GM12878 (cell line): Measurements from ENCODE around the gene KRT28. TPM values are rescaled to one million over a fixed set of nuclear protein-coding genes. Genes with fewer than 3 reads are reported as not detected.
A peak's percentile ranks its signal among the peaks of the same experiment; 100 is the strongest.

ENCODE experiments used
- ATAC-seq: fragments of 200-7000 bp; cut with Tn5 transposase; 3 replicates; pipeline ENCODE4 v1.9.1; 2020; ENCODE audit warnings: mild to moderate bottlenecking, moderate library complexity
- BruUV-seq: library from RNA; stranded (reverse); fragments of 400-500 nt; replicated peaks from 2 replicates; lab custom pipeline; 2021; lab: Mats Ljungman, UMichigan
- CTCF ChIA-PET: fragments of 300-600 bp; sonication (Branson Sonifier 250); formaldehyde crosslinking; extraction: SDS; loops from one replicate; lab custom pipeline; 2021; ENCODE audit warnings: inconsistent platforms; lab: Yijun Ruan, JAX
- POLR2A ChIA-PET: fragments of 350-600 bp; formaldehyde crosslinking; extraction: SDS; loops from one replicate; lab custom pipeline; 2021; ENCODE audit warnings: inconsistent platforms; lab: Charles Lee
- RAD21 ChIA-PET: fragments of 300-600 bp; sonication (Branson Sonifier 250); formaldehyde crosslinking; loops from one replicate; lab custom pipeline; 2023; ENCODE audit warnings: antibody characterized with exemption; ENCODE audit not compliant: unreplicated experiment; lab: Charles Lee
- SMC1A ChIA-PET: fragments of 300-600 bp; sonication (Branson Sonifier 250); formaldehyde crosslinking; loops from one replicate; lab custom pipeline; 2023; ENCODE audit not compliant: unreplicated experiment, uncharacterized antibody; lab: Charles Lee
- DNase-seq: peaks from one replicate; pipeline ENCODE4 v3.0.0-alpha.2; 2011; ENCODE audit warnings: low read depth, low spot score
- FAIRE-seq: peaks from 3 replicates; lab custom pipeline; 2011; peaks lifted over from hg19 to GRCh38; lab: Jason Lieb, UNC
- H2AFZ ChIP-seq: 2 replicates; pipeline ENCODE4 v1.6.0; 2011; ENCODE audit warnings: low read depth, low read length, control low read depth; ENCODE audit not compliant: control insufficient read depth
- H3K27ac ChIP-seq: 2 replicates; pipeline ENCODE4 v1.5.1; 2011; ENCODE audit warnings: control low read depth; ENCODE audit not compliant: control insufficient read depth, insufficient read depth
- H3K27me3 ChIP-seq, 2 experiments: replicated peaks in 1 of 2; 2 replicates each; pipeline versions ENCODE4 v1.6.0 to v1.6.1; 2011; ENCODE audit warnings: low read length in 1 of 2; ENCODE audit not compliant: control insufficient read depth in 2 of 2, insufficient read depth in 2 of 2
- H3K36me3 ChIP-seq, 2 experiments: 2 replicates each; pipeline ENCODE4 v1.5.1; 2011; ENCODE audit warnings: low read length in 1 of 2; ENCODE audit not compliant: control insufficient read depth in 2 of 2, insufficient read depth in 2 of 2
- H3K4me1 ChIP-seq: 2 replicates; pipeline ENCODE4 v1.6.1; 2011; ENCODE audit warnings: mild to moderate bottlenecking, low read length, moderate library complexity, mixed read lengths; ENCODE audit not compliant: control insufficient read depth, insufficient read depth
- H3K4me2 ChIP-seq: 2 replicates; pipeline ENCODE4 v1.6.0; 2011; ENCODE audit warnings: control low read depth; ENCODE audit not compliant: control insufficient read depth, insufficient read depth
- H3K4me3 ChIP-seq: fragments of 200-600 bp; sonication (generic); 2 replicates; pipeline ENCODE4 v1.5.1; 2016
- H3K79me2 ChIP-seq: 2 replicates; pipeline ENCODE4 v1.6.0; 2011; ENCODE audit warnings: low read length; ENCODE audit not compliant: control insufficient read depth, insufficient read depth
- H3K9ac ChIP-seq: 2 replicates; pipeline ENCODE4 v1.8.0; 2011; ENCODE audit warnings: low read length, control low read depth, mixed read lengths; ENCODE audit not compliant: control insufficient read depth, insufficient read depth
- H3K9me3 ChIP-seq: replicated peaks from 3 replicates; pipeline ENCODE4 v1.5.1; 2011; ENCODE audit warnings: mild to moderate bottlenecking, low read length; ENCODE audit not compliant: control insufficient read depth, insufficient read depth
- H4K20me1 ChIP-seq: 2 replicates; pipeline ENCODE4 v1.6.0; 2011; ENCODE audit not compliant: control insufficient read depth, insufficient read depth
- NFYB ChIP-seq: IDR thresholded peaks from 2 replicates; pipeline ENCODE4 v1.6.1; 2011; ENCODE audit warnings: low read depth, mild to moderate bottlenecking, low read length, improper control_type of control experiment, moderate library complexity; ENCODE audit not compliant: insufficient read depth
- RUNX3 ChIP-seq: IDR thresholded peaks from 2 replicates; pipeline ENCODE4 v1.6.1; 2012; ENCODE audit warnings: low read length, inconsistent platforms
- SIN3A ChIP-seq: IDR thresholded peaks from 2 replicates; pipeline ENCODE4 v1.6.1; 2012; ENCODE audit warnings: low read depth, low read length, improper control_type of control experiment
- STAT3 ChIP-seq: IDR thresholded peaks from 2 replicates; pipeline ENCODE4 v1.6.1; 2011; ENCODE audit warnings: low read depth, low read length, improper control_type of control experiment
- TCF7 ChIP-seq: IDR thresholded peaks from 2 replicates; pipeline ENCODE4 v1.6.1; 2014; ENCODE audit warnings: antibody characterized with exemption, borderline replicate concordance
- WGBS: methylation state at CpG from one replicate; pipeline ENCODE4 v1.1.6; 2016; ENCODE audit warnings: low lambda C conversion rate; ENCODE audit not compliant: insufficient replicate concordance, insufficient coverage; ENCODE audit errors: missing lambda C conversion rate; 5-methylcytosine and 5-hydroxymethylcytosine counted together
- in situ Hi-C: fragments of 300-500 bp; cut with MboI; formaldehyde crosslinking; loops from 9 replicates; pipeline ENCODE4 v1.14.3; 2018; ENCODE audit warnings: mixed read lengths
- intact Hi-C: fragments of 100-400 bp; cut with micrococcal nuclease; formaldehyde crosslinking; loops from one replicate; pipeline ENCODE4 v1.14.2; 2022; ENCODE audit not compliant: unreplicated experiment
- polyA plus RNA-seq, 11 experiments: library from polyadenylated mRNA; depleted of rRNA in 4 of 11; unstranded in 6 of 11; stranded (reverse) in 5 of 11; fragments of >200 nt; fragmentation: Nextera tagmentation in 4 of 11; fragmentation: Illumina TruSeq in 1 of 11; extraction: Ambion mirVana in 4 of 11; extraction: Trizol in 1 of 11; gene quantifications; 1 replicate in 1 of 11; 2 replicates in 10 of 11; pipeline versions ENCODE4 v1.2.1 to v1.2.3, GENCODE V29; 2011 to 2016; ENCODE audit warnings: inconsistent platforms in 2 of 11, missing spikeins in 2 of 11, low read depth in 1 of 11
- total RNA-seq, 4 experiments: library from RNA; depleted of rRNA in 3 of 4; stranded (reverse); fragments of >200 nt in 3 of 4; fragmentation: Illumina TruSeq in 1 of 4; extraction: Trizol in 1 of 4; gene quantifications; 2 replicates each; pipeline versions ENCODE4 v1.2.1 to v1.2.3, GENCODE V29; 2013 to 2021
- TF ChIP-seq, protein P1 (sequence below): fragments of 450-650 bp; IDR thresholded peaks from 2 replicates; pipeline ENCODE4 v1.6.1; 2016; ENCODE audit warnings: mild to moderate bottlenecking

The KRT28 gene
- total and polyA plus RNA-seq, 10 of the 15 experiments (the other 5 are each of a cell fraction or from before 2014, with no cell fraction given) = not detected

DNA sequence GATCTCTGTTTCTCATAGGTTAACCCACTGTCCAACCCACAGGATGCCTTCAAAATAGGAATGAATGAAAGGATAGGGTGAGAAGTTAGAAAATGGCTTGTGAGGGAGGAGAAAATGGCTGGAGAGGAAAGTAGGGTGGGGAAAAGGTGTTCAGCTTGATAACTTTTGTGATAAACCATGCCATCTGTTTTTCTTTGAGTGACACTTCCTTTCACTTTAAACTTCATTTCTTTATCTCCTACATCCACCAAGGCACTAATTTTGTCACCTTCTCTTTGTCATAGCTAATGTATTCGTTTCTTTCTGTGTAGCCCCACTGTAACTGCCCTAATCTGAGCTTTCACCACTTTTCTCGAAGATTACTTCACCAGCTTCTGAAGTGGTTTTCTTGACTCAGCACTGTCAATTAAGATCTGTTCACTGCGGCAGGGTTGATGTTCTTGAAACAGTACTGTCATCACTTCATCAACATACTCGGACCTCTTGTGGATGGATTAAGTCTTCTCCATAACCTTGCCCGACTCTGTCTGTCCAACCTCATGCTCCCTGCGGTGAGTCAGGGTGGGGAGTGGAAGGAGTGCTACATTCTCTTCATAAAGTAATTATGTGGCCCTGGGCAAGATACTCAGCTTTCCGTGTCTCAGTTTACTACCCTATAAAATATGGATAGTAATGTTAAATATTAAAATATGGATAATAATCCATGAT, 28.1 kb upstream of the KRT28 start:
- no peak overlapping the region for H2AFZ ChIP-seq
- FAIRE-seq (no peak), DNase-seq (no peak), ATAC-seq (peak; percentile 45)
- ChIA-PET POLR2A (interaction anchor here (1.2 kb wide), 1 partner anchor 9 kb away, joined by 4 read pairs; no protein-coding TSS in a partner anchor), SMC1A (interaction anchor here (0.7 to 1.4 kb wide), 3 partner anchors 9 to 75 kb away, joined by 3 read pairs; no protein-coding TSS in a partner anchor), RAD21 (no interaction called here), CTCF (no interaction called here)
- no TSS peak for BruUV-seq
- H3K27ac ChIP-seq = no peak overlapping the region
- peaks cover 4% of the 10 kb centered on the region; the same call in 1 of the 2 replicates for H3K4me1 ChIP-seq
- intact Hi-C loops (no loop called here), in situ Hi-C loops (no loop called here)
- H4K20me1 ChIP-seq = no peaks in the 10 kb centered on the region
- no peak overlapping the region for H3K4me2 ChIP-seq
- no peak overlapping the region for H3K4me3 ChIP-seq
- no peaks in the 10 kb centered on the region for H3K79me2 ChIP-seq
- H3K9ac ChIP-seq = no peak overlapping the region
- TF ChIP-seq RUNX3 (peak; percentile 60; the same call in 1 of the 2 replicates), SIN3A (no peak), NFYB (0 out of 2 replicates have a peak, but pooled peaks have one; percentile 4), TCF7 (0 out of 2 replicates have a peak, but pooled peaks have one; percentile 58), STAT3 (no peak)
- TF ChIP-seq, protein P1, sequence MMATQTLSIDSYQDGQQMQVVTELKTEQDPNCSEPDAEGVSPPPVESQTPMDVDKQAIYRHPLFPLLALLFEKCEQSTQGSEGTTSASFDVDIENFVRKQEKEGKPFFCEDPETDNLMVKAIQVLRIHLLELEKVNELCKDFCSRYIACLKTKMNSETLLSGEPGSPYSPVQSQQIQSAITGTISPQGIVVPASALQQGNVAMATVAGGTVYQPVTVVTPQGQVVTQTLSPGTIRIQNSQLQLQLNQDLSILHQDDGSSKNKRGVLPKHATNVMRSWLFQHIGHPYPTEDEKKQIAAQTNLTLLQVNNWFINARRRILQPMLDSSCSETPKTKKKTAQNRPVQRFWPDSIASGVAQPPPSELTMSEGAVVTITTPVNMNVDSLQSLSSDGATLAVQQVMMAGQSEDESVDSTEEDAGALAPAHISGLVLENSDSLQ = peak; percentile 58
- no peaks in the 10 kb centered on the region for H3K36me3 ChIP-seq
- 55% methylated on average over 7 of the region's 7 CpGs for WGBS
- no peaks in the 10 kb centered on the region for H3K27me3 ChIP-seq
- no peaks in the 10 kb centered on the region for H3K9me3 ChIP-seq
